Esophagus squamous epithelium (tissue), 4 donors: ENCODE measurements around the gene PTPN1.

Experiments used
- CTCF ChIP-seq, 6 experiments: fragments of 450-650 bp in 4 of 6; fragments of 200-600 bp in 2 of 6; sonication (generic) in 2 of 6; IDR thresholded peaks; one replicate each; pipeline ENCODE4 v1.5.1; 2016 to 2019; ENCODE audit warnings: antibody characterized with exemption in 6 of 6, mild to moderate bottlenecking in 4 of 6, moderate library complexity in 4 of 6
- POLR2A ChIP-seq, 4 donors: fragments of 450-650 bp; IDR thresholded peaks; one replicate each; pipeline ENCODE4 v1.6.1; 2017; ENCODE audit warnings: antibody characterized with exemption in 4 of 4, mild to moderate bottlenecking in 4 of 4, moderate library complexity in 3 of 4

GRCh38 chr20:50471231-50471630, 39.0 kb upstream of the PTPN1 start:
- TF ChIP-seq CTCF (IDR thresholded peaks at IDR 0.05) (no peak), POLR2A (IDR thresholded peaks at IDR 0.05) (no peak)
